ENCODE results near the gene C1S.
"Not testable (repeated sequence)": the region's sequence is repeated elsewhere in the genome, so short reads cannot be mapped to it uniquely, and the experiment has no call there.

C1S gene

GRCh38 chr12:7023114-7023513 is 37.4 kb upstream of the C1S start:
- Histone ChIP-seq H3K27ac (ENCODE audit: low read depth, low read length, severe bottlenecking) (no peak overlapping the region), H3K4me3 (ENCODE audit: extremely low read depth, insufficient read depth, low read length, poor library complexity, severe bottlenecking) (no peak overlapping the region), H3K4me1 (ENCODE audit: control insufficient read depth, insufficient read depth, low read length, poor library complexity, severe bottlenecking) (no peaks in the 10 kb centered on the region), H3K36me3 (ENCODE audit: control insufficient read depth, insufficient read depth, low read length) (no peaks in the 10 kb centered on the region), H3K9me3 (ENCODE audit: control insufficient read depth, low read length) (no peaks in the 10 kb centered on the region)
- WGBS, 2 experiments (ENCODE audit: insufficient coverage in 2 of 2), result 69% methylated on average over 2 of the region's 3 CpGs; no CpG with 5 or more reads in 1 of the 2 experiments

GRCh38 chr12:7026854-7027253 is 33.7 kb upstream of the C1S start:
- Histone ChIP-seq H3K27ac (ENCODE audit: low read depth, low read length, severe bottlenecking) (no peak overlapping the region), H3K4me1 (ENCODE audit: control insufficient read depth, insufficient read depth, low read length, poor library complexity, severe bottlenecking) (no peaks in the 10 kb centered on the region), H3K36me3 (ENCODE audit: control insufficient read depth, insufficient read depth, low read length) (no peaks in the 10 kb centered on the region), H3K9me3 (ENCODE audit: control insufficient read depth, low read length) (no peaks in the 10 kb centered on the region), H3K4me3 (ENCODE audit: extremely low read depth, insufficient read depth, low read length, poor library complexity, severe bottlenecking) (no peak overlapping the region)
- WGBS, 2 experiments (ENCODE audit: insufficient coverage in 2 of 2), result 88 to 100% methylated on average over 1 of the region's 1 CpG

DNA sequence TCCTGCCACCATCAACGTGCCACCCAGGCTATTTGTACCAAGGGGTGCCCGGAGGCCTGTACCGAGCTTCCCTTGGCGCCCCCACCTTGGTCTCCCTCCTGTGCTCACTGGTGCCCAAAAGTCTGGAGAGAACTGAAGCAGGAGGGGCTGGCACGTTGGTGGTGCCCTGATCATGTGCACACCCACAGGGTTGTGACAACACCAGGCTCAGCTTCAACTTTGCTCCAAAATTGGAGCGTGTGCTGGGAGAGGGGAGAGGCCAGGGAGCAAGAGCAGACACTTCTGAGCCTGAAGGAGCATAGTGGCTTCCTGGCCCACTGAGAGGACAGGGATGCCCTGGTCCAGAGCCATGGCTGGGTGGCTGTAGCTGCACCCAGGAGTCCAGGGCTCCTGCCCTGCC is 29.2 kb upstream of the C1S start:
- no peaks in the 10 kb centered on the region for H3K9me3 ChIP-seq (ENCODE audit: control insufficient read depth, low read length)
- no peaks in the 10 kb centered on the region for H3K36me3 ChIP-seq (ENCODE audit: control insufficient read depth, insufficient read depth, low read length)
- 85 to 87% methylated on average over 6 of the region's 6 CpGs for WGBS, 2 experiments (ENCODE audit: insufficient coverage in 2 of 2)
- no peaks in the 10 kb centered on the region for H3K4me1 ChIP-seq (ENCODE audit: control insufficient read depth, insufficient read depth, low read length, poor library complexity, severe bottlenecking)
- no peak overlapping the region for H3K4me3 ChIP-seq (ENCODE audit: extremely low read depth, insufficient read depth, low read length, poor library complexity, severe bottlenecking)
- no peak overlapping the region for H3K27ac ChIP-seq (ENCODE audit: low read depth, low read length, severe bottlenecking)

DNA sequence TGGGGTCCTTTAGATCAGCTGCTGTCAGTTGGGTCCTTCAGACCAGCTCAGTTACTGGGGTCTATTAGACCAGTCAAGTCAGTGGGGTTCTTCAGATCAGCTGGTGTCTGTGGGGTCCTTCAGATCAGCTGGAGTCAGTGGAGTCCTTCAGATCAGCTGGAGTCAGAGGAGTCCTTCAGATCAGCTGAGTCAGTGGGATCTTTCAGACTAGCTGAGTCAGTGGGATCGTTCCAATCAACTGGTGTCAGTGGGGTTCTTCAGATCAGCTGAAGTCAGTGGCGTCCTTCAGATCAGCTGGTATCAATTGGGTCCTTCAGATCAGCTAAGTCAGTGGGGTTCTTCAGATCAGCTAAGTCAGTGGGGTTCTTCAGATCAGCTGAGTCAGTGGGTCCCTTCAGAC is 27.5 kb upstream of the C1S start:
- Histone ChIP-seq H3K36me3 (ENCODE audit: control insufficient read depth, insufficient read depth, low read length) (no peaks in the 10 kb centered on the region), H3K27ac (ENCODE audit: low read depth, low read length, severe bottlenecking) (no peak overlapping the region), H3K9me3 (ENCODE audit: control insufficient read depth, low read length) (no peaks in the 10 kb centered on the region), H3K4me3 (ENCODE audit: extremely low read depth, insufficient read depth, low read length, poor library complexity, severe bottlenecking) (no peak overlapping the region), H3K4me1 (ENCODE audit: control insufficient read depth, insufficient read depth, low read length, poor library complexity, severe bottlenecking) (no peaks in the 10 kb centered on the region)
- WGBS, 2 experiments (ENCODE audit: insufficient coverage in 2 of 2), result 88 to 90% methylated on average over 2 of the region's 2 CpGs

- 100% methylated on average over 1 of the region's 1 CpG; no CpG with 5 or more reads in 1 of the 2 experiments for WGBS, 2 experiments (ENCODE audit: insufficient coverage in 2 of 2)
- Histone ChIP-seq H3K4me1 (ENCODE audit: control insufficient read depth, insufficient read depth, low read length, poor library complexity, severe bottlenecking) (no peaks in the 10 kb centered on the region), H3K9me3 (ENCODE audit: control insufficient read depth, low read length) (no peaks in the 10 kb centered on the region), H3K36me3 (ENCODE audit: control insufficient read depth, insufficient read depth, low read length) (no peaks in the 10 kb centered on the region), H3K4me3 (ENCODE audit: extremely low read depth, insufficient read depth, low read length, poor library complexity, severe bottlenecking) (no peak overlapping the region), H3K27ac (ENCODE audit: low read depth, low read length, severe bottlenecking) (no peak overlapping the region)
These were observed 26.1 kb upstream of the C1S start for GRCh38 chr12:7034464-7034863.

- H3K4me3 ChIP-seq (ENCODE audit: extremely low read depth, insufficient read depth, low read length, poor library complexity, severe bottlenecking), result no peak overlapping the region
- no peak overlapping the region for H3K27ac ChIP-seq (ENCODE audit: low read depth, low read length, severe bottlenecking)
- H3K9me3 ChIP-seq (ENCODE audit: control insufficient read depth, low read length), result no peaks in the 10 kb centered on the region
- no peaks in the 10 kb centered on the region for H3K36me3 ChIP-seq (ENCODE audit: control insufficient read depth, insufficient read depth, low read length)
- H3K4me1 ChIP-seq (ENCODE audit: control insufficient read depth, insufficient read depth, low read length, poor library complexity, severe bottlenecking), result no peaks in the 10 kb centered on the region
- no CpG with 5 or more reads among the region's 2 CpGs for WGBS, 2 experiments (ENCODE audit: insufficient coverage in 2 of 2)
These were observed 25.1 kb upstream of the C1S start for GRCh38 chr12:7035463-7035862.

GRCh38 chr12:7037411-7037810 is 23.1 kb upstream of the C1S start:
- H3K9me3 ChIP-seq (ENCODE audit: control insufficient read depth, low read length); H3K36me3 ChIP-seq (ENCODE audit: control insufficient read depth, insufficient read depth, low read length); H3K4me1 ChIP-seq (ENCODE audit: control insufficient read depth, insufficient read depth, low read length, poor library complexity, severe bottlenecking); H3K4me3 ChIP-seq (ENCODE audit: extremely low read depth, insufficient read depth, low read length, poor library complexity, severe bottlenecking); H3K27ac ChIP-seq (ENCODE audit: low read depth, low read length, severe bottlenecking): not testable (repeated sequence)
- WGBS, 2 experiments (ENCODE audit: insufficient coverage in 2 of 2), result 89 to 97% methylated on average over 5 to 25 of the region's 32 CpGs

DNA sequence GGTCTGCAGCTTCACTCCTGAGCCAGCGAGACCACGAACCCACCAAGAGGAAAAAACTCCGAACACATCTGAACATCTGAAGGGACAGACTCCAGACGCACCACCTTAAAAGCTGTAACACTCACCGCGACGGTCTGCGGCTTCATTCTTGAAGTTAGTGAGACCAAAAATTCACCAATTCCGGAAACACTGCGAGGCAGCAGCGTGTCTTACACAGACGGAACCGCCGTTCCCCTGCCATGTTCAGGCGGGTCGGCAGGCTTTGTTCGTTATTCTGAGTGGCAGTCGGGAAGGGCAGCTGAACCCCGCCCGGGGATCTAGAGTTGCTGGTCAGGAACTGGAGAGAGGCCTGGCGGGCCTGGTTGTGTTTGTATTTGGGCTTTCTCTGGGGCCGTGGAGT is 21.9 kb upstream of the C1S start:
- no peak overlapping the region for H3K4me3 ChIP-seq (ENCODE audit: extremely low read depth, insufficient read depth, low read length, poor library complexity, severe bottlenecking)
- H3K4me1 ChIP-seq (ENCODE audit: control insufficient read depth, insufficient read depth, low read length, poor library complexity, severe bottlenecking), result no peaks in the 10 kb centered on the region
- 93 to 96% methylated on average over 21 to 22 of the region's 22 CpGs for WGBS, 2 experiments (ENCODE audit: insufficient coverage in 2 of 2)
- H3K36me3 ChIP-seq (ENCODE audit: control insufficient read depth, insufficient read depth, low read length), result no peaks in the 10 kb centered on the region
- H3K27ac ChIP-seq (ENCODE audit: low read depth, low read length, severe bottlenecking), result no peak overlapping the region
- no peaks in the 10 kb centered on the region for H3K9me3 ChIP-seq (ENCODE audit: control insufficient read depth, low read length)

DNA sequence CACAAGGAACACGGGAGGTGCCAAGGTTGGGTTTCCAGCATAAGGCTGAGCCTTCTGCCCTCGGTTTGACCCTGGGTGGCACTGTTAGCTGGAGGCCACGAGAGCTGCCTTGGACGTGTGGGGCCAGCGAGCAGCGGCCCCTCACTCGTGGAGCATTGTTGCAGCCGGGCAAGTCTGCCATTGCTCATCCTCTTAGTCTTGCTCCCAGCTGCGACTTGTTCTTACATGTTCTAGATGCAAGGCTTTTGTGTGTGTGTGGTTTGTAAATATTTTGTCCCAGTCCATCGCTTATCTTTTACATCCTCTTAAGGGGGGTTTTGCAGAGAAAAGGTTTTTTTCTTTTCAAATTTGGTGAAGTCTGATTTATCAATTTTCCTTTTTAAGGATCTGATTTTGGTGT is 21.1 kb upstream of the C1S start:
- H3K9me3 ChIP-seq (ENCODE audit: control insufficient read depth, low read length), result no peaks in the 10 kb centered on the region
- H3K27ac ChIP-seq (ENCODE audit: low read depth, low read length, severe bottlenecking), result no peak overlapping the region
- 92 to 98% methylated on average over 7 to 8 of the region's 10 CpGs for WGBS, 2 experiments (ENCODE audit: insufficient coverage in 2 of 2)
- no peaks in the 10 kb centered on the region for H3K4me1 ChIP-seq (ENCODE audit: control insufficient read depth, insufficient read depth, low read length, poor library complexity, severe bottlenecking)
- no peaks in the 10 kb centered on the region for H3K36me3 ChIP-seq (ENCODE audit: control insufficient read depth, insufficient read depth, low read length)
- H3K4me3 ChIP-seq (ENCODE audit: extremely low read depth, insufficient read depth, low read length, poor library complexity, severe bottlenecking), result no peak overlapping the region

DNA sequence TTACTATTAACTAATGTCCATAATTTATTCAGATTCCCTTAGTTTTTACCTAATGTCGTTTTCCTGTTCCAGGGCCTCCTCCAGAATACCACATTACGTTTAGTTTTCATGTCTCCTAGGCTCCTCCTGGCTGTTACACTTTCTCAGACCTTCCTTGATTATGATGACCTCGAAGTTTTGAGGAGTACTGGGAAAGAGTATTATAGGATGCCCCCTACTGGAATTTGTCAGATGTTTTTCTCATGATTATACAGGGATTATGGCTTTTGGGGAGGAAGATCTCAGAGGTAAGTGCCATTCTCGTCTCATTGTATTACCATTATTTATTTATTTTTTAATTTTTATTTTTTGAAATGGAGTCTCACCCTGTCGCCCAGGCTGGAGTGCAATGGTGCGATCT is 17.7 kb upstream of the C1S start:
- Histone ChIP-seq H3K4me3 (ENCODE audit: extremely low read depth, insufficient read depth, low read length, poor library complexity, severe bottlenecking) (no peak overlapping the region), H3K4me1 (ENCODE audit: control insufficient read depth, insufficient read depth, low read length, poor library complexity, severe bottlenecking) (no peaks in the 10 kb centered on the region), H3K27ac (ENCODE audit: low read depth, low read length, severe bottlenecking) (no peak overlapping the region), H3K9me3 (ENCODE audit: control insufficient read depth, low read length) (no peaks in the 10 kb centered on the region), H3K36me3 (ENCODE audit: control insufficient read depth, insufficient read depth, low read length) (no peaks in the 10 kb centered on the region)
- 80% methylated on average over 1 to 4 of the region's 6 CpGs for WGBS, 2 experiments (ENCODE audit: insufficient coverage in 2 of 2)

- no peaks in the 10 kb centered on the region for H3K36me3 ChIP-seq (ENCODE audit: control insufficient read depth, insufficient read depth, low read length)
- H3K27ac ChIP-seq (ENCODE audit: low read depth, low read length, severe bottlenecking), result no peak overlapping the region
- no peaks in the 10 kb centered on the region for H3K9me3 ChIP-seq (ENCODE audit: control insufficient read depth, low read length)
- WGBS, 2 experiments (ENCODE audit: insufficient coverage in 2 of 2), result 97 to 99% methylated on average over 9 of the region's 9 CpGs
- no peaks in the 10 kb centered on the region for H3K4me1 ChIP-seq (ENCODE audit: control insufficient read depth, insufficient read depth, low read length, poor library complexity, severe bottlenecking)
- no peak overlapping the region for H3K4me3 ChIP-seq (ENCODE audit: extremely low read depth, insufficient read depth, low read length, poor library complexity, severe bottlenecking)
These were observed 14.6 kb upstream of the C1S start for GRCh38 chr12:7045913-7046312.
